ENCODE results near the gene MBD2. TPM values are rescaled to one million over a fixed set of nuclear protein-coding genes. Genes with fewer than 3 reads are reported as not detected.

Gene MBD2
- total and polyA plus RNA-seq, 7 donors = 16.0 to 44.7 (median 26.9) TPM

DNA sequence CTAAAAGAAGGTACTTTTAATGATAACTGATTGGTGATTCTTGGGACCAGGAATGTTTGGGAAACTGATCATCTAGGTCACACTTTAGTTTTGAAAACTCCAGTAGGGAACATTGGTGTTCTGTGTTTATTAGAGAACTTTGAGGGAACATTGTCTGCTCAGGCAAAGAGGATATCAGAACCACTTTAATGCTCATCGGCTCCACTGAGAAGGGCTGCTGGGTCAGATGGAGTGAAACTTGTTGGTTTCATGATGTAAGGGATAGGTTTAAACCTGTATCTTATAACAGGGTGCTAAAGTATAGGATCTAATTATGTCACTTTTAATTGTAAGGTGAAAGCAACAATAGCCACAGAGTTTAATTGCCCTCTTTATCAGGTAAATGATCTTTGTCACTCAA lies 30.7 kb upstream of the MBD2 start:
- Histone ChIP-seq H3K36me3 (ENCODE audit: insufficient read depth in 1 of 2, low read depth in 1 of 2) (no peaks in the 10 kb centered on the region), H3K27me3 (ENCODE audit: insufficient read depth in 3 of 3, low read length in 2 of 3) (no peaks in the 10 kb centered on the region), H3K27ac (no peak overlapping the region), H3K4me3 (no peak overlapping the region), H3K4me1 (peaks cover 3% of the 10 kb centered on the region), H3K9me3 (no peaks in the 10 kb centered on the region)
- intact Hi-C loops (cut with DNase I) = no loop called here
- TF ChIP-seq, protein P1, sequence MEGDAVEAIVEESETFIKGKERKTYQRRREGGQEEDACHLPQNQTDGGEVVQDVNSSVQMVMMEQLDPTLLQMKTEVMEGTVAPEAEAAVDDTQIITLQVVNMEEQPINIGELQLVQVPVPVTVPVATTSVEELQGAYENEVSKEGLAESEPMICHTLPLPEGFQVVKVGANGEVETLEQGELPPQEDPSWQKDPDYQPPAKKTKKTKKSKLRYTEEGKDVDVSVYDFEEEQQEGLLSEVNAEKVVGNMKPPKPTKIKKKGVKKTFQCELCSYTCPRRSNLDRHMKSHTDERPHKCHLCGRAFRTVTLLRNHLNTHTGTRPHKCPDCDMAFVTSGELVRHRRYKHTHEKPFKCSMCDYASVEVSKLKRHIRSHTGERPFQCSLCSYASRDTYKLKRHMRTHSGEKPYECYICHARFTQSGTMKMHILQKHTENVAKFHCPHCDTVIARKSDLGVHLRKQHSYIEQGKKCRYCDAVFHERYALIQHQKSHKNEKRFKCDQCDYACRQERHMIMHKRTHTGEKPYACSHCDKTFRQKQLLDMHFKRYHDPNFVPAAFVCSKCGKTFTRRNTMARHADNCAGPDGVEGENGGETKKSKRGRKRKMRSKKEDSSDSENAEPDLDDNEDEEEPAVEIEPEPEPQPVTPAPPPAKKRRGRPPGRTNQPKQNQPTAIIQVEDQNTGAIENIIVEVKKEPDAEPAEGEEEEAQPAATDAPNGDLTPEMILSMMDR (IDR thresholded peaks at IDR 0.05) = no peak
- 45 to 77% (median 70%) methylated on average over 1 of the region's 1 CpG for WGBS, 3 donors
- ATAC-seq (no peak), DNase-seq (no peak)

- DNase-seq = no peak
- H3K27ac ChIP-seq = no peak overlapping the region
- WGBS, 3 donors = 25 to 35% (median 30%) methylated on average over 10 of the region's 10 CpGs
- ATAC-seq = no peak
- H3K36me3 ChIP-seq (ENCODE audit: insufficient read depth in 1 of 2, low read depth in 1 of 2) = no peaks in the 10 kb centered on the region
- no peaks in the 10 kb centered on the region for H3K27me3 ChIP-seq (ENCODE audit: insufficient read depth in 3 of 3, low read length in 2 of 3)
- TF ChIP-seq, protein P1 (IDR thresholded peaks at IDR 0.05) = no peak
- intact Hi-C loops (cut with DNase I) = no loop called here
- no peaks in the 10 kb centered on the region for H3K9me3 ChIP-seq
- H3K4me1 ChIP-seq = peaks cover 3% of the 10 kb centered on the region
- no peak overlapping the region for H3K4me3 ChIP-seq
Measured at GRCh38 chr18:54254265-54254758, 29.8 kb upstream of the MBD2 start.

- 30 to 35% (median 34%) methylated on average over 4 of the region's 4 CpGs for whole genome bisulfite sequencing, 3 donors
- TF ChIP-seq, protein P1 (IDR thresholded peaks at IDR 0.05) = no peak
- intact Hi-C loops (cut with DNase I) = no loop called here
- H3K4me3 ChIP-seq = no peak overlapping the region
- H3K36me3 ChIP-seq (ENCODE audit: insufficient read depth in 1 of 2, low read depth in 1 of 2) = no peaks in the 10 kb centered on the region
- H3K4me1 ChIP-seq = peaks cover 3% of the 10 kb centered on the region
- H3K27me3 ChIP-seq (ENCODE audit: insufficient read depth in 3 of 3, low read length in 2 of 3) = no peaks in the 10 kb centered on the region
- no peaks in the 10 kb centered on the region for H3K9me3 ChIP-seq
- no peak for ATAC-seq
- H3K27ac ChIP-seq = no peak overlapping the region
- no peak for DNase-seq
Measured at GRCh38 chr18:54251606-54252390, 27.3 kb upstream of the MBD2 start.

GRCh38 chr18:54250846-54251261 lies 26.4 kb upstream of the MBD2 start:
- H3K9me3 ChIP-seq = no peaks in the 10 kb centered on the region
- no peaks in the 10 kb centered on the region for H3K27me3 ChIP-seq (ENCODE audit: insufficient read depth in 3 of 3, low read length in 2 of 3)
- no peak overlapping the region for H3K4me3 ChIP-seq
- WGBS, 3 donors = 66 to 71% (median 71%) methylated on average over 2 of the region's 2 CpGs
- H3K4me1 ChIP-seq = peaks cover 3% of the 10 kb centered on the region
- intact Hi-C loops (cut with DNase I) = no loop called here
- H3K27ac ChIP-seq = no peak overlapping the region
- H3K36me3 ChIP-seq (ENCODE audit: insufficient read depth in 1 of 2, low read depth in 1 of 2) = no peaks in the 10 kb centered on the region
- ATAC-seq = no peak
- no peak for DNase-seq
- TF ChIP-seq, protein P1 (IDR thresholded peaks at IDR 0.05) = no peak

All from psoas muscle (tissue), 8 donors.